ENCODE data around the gene PRKAG3. TPM values are rescaled to one million over a fixed set of nuclear protein-coding genes. Genes with fewer than 3 reads are reported as not detected.
"Not testable (repeated sequence)": the region's sequence is repeated elsewhere in the genome, so short reads cannot be mapped to it uniquely, and the experiment has no call there.

Gene PRKAG3
- total RNA-seq, 1 experiment from 2014 or later, result not detected

DNA sequence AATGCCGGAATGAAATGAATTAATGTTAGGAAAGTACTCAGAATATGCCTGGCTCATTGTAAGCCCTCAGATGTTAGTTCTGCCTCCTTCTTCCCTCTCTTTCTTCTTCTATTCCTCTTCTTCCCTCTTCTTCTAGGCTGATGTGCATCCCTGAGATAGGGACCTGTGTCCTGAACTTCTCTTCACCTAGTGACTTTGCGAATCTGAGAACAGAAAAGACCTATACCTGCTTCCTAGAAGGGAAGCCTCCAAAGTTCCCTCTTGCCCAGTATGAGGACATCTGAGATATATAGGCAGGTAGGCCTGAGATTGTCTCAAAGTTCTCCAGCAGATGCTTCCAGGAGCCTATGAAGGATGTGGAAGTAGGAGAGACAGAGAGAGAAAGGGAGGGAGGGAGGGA, 57.7 kb downstream of the PRKAG3 start:
- CTCF ChIA-PET, result no interaction called here
- Mint-ChIP-seq H3K36me3 (ENCODE audit: insufficient read depth, unreplicated experiment) (peaks cover 12% of the 10 kb centered on the region), H3K4me1 (ENCODE audit: insufficient read depth, unreplicated experiment) (no peaks in the 10 kb centered on the region), H3K27me3 (ENCODE audit: insufficient read depth, unreplicated experiment) (no peaks in the 10 kb centered on the region), H3K27ac (ENCODE audit: low read depth, unreplicated experiment) (no peak overlapping the region), H3K9me3 (ENCODE audit: unreplicated experiment) (peaks cover 15% of the 10 kb centered on the region), H3K4me3 (ENCODE audit: unreplicated experiment) (no peak overlapping the region)
- BruUV-seq (replicated peaks), result no TSS peak
- intact Hi-C loops (cut with micrococcal nuclease), result no loop called here
- TF ChIP-seq, protein P1, sequence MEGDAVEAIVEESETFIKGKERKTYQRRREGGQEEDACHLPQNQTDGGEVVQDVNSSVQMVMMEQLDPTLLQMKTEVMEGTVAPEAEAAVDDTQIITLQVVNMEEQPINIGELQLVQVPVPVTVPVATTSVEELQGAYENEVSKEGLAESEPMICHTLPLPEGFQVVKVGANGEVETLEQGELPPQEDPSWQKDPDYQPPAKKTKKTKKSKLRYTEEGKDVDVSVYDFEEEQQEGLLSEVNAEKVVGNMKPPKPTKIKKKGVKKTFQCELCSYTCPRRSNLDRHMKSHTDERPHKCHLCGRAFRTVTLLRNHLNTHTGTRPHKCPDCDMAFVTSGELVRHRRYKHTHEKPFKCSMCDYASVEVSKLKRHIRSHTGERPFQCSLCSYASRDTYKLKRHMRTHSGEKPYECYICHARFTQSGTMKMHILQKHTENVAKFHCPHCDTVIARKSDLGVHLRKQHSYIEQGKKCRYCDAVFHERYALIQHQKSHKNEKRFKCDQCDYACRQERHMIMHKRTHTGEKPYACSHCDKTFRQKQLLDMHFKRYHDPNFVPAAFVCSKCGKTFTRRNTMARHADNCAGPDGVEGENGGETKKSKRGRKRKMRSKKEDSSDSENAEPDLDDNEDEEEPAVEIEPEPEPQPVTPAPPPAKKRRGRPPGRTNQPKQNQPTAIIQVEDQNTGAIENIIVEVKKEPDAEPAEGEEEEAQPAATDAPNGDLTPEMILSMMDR (IDR thresholded peaks at IDR 0.05; ENCODE audit: unreplicated experiment), result no peak
- POLR2A ChIA-PET, result no interaction called here
- no peak for DNase-seq (ENCODE audit: unreplicated experiment)

DNA sequence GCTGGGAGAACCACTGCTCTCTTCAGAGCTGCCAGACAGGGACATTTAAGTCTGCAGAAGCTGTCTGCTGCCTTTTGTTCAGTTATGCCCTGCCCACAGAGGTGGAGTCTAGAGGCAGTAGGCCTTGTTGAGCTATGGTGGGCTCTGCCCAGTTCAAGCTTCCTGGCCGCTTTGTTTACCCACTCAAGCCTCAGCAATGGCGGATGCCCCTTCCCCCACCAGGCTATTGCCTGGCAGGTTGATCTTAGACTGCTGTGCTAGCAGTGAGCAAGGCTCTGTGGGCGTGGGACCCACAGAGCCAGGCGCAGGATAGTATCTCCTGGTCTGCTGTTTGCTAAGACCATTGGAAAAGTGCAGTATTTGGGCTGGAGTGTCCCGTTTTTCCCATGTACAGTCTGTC, 58.8 kb downstream of the PRKAG3 start:
- DNase-seq (ENCODE audit: unreplicated experiment); H3K4me1 Mint-ChIP-seq (ENCODE audit: insufficient read depth, unreplicated experiment); H3K27me3 Mint-ChIP-seq (ENCODE audit: insufficient read depth, unreplicated experiment); POLR2A ChIA-PET; H3K4me3 Mint-ChIP-seq (ENCODE audit: unreplicated experiment); BruUV-seq (replicated peaks); H3K27ac Mint-ChIP-seq (ENCODE audit: low read depth, unreplicated experiment); intact Hi-C loops (cut with micrococcal nuclease): not testable (repeated sequence)
- CTCF ChIA-PET, result interaction anchor here (0.6 kb wide), 1 partner anchor 104 kb away, joined by 4 read pairs; no protein-coding TSS in a partner anchor
- Mint-ChIP-seq H3K9me3 (ENCODE audit: unreplicated experiment) (peaks cover 15% of the 10 kb centered on the region), H3K36me3 (ENCODE audit: insufficient read depth, unreplicated experiment) (peaks cover 12% of the 10 kb centered on the region)

Small RNA genes lying within 50 kb of the gene (microRNA-seq; reads per million reads assigned to microRNA genes)
- not detected for gene MIR9500

Other genes with a start within 250 kb of the PRKAG3 start
- 0.40 and 0.86 TPM in 2 replicates for gene PLCD4, start 223.9 kb downstream of the PRKAG3 start, total RNA-seq (2022)
- 33.7 and 37.8 TPM in 2 replicates for gene ZNF142, start 172.2 kb downstream of the PRKAG3 start, total RNA-seq (2022)
- 71.1 and 96.0 TPM in 2 replicates for gene BCS1L, start 172.1 kb downstream of the PRKAG3 start, total RNA-seq (2022)
- gene RNF25, start 159.8 kb downstream of the PRKAG3 start, total RNA-seq (2022), result 58.9 and 60.8 TPM in 2 replicates
- 20.7 and 35.1 TPM in 2 replicates for gene STK36, start 159.7 kb downstream of the PRKAG3 start, total RNA-seq (2022)
- 33.6 and 38.2 TPM in 2 replicates for gene TTLL4, start 121.0 kb downstream of the PRKAG3 start, total RNA-seq (2022)
- gene CYP27A1, start 49.7 kb downstream of the PRKAG3 start, total RNA-seq (2022), result 0.12 TPM in 1 of 2 replicates, not detected in the other
- gene WNT6, start 28.0 kb upstream of the PRKAG3 start, total RNA-seq (2022), result not detected in 2 replicates
- 0.44 TPM in 1 of 2 replicates, not detected in the other for gene WNT10A, start 49.0 kb upstream of the PRKAG3 start, total RNA-seq (2022)
- gene CDK5R2, start 127.9 kb upstream of the PRKAG3 start, total RNA-seq (2022), result not detected in 2 replicates
- gene FEV, start 153.4 kb upstream of the PRKAG3 start, total RNA-seq (2022), result not detected in 2 replicates
- not detected in 2 replicates for gene CRYBA2, start 161.6 kb upstream of the PRKAG3 start, total RNA-seq (2022)
- gene CFAP65, start 209.7 kb upstream of the PRKAG3 start, total RNA-seq (2022), result not detected in 2 replicates
- gene IHH, start 229.1 kb upstream of the PRKAG3 start, total RNA-seq (2022), result not detected in 2 replicates

Measured in MCF 10A (cell line).